ENCODE results near the gene SDCCAG8.
"Not testable (repeated sequence)": the region's sequence is repeated elsewhere in the genome, so short reads cannot be mapped to it uniquely, and the experiment has no call there.

The SDCCAG8 gene

DNA sequence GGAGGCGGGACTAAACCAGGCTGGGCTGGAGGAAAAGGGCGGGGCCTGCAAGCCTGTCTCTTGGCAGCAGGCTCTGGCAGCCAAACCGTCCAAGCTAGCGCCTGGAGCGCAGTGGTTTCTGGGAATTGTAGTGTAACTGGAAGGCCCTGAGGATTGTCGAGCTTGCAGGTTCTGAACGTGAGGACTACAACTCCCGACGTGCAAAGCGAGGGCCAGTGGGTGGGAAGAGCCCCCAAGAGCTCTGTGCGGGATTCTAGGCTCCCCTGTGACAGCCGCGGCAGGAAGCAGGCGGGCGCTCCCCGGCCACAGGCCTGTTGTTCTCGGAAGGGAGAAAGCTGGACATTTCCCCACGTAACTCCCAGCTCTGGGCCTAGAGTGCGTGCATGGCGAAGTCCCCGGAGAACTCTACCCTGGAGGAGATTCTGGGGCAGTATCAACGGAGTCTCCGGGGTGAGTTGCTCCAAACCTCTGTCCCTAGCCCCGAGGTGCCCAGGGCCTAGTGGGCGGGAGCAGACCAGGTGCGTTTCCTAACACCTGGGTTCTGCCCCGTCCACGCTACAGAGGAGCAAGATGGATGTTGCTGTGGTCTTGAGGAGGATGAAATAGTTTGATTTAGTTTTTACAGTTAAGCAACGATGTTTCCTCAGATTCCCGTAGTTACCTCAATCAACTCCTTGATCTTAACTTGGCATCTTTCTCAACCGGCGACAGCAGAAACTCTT lies at the start of gene SDCCAG8:
TSS of gene SDCCAG8 (plus strand) at position 251 of the 722 bp plus-strand sequence. CDS start at position 384, 133 bp downstream.
- DNase-seq (ENCODE audit: low spot score), result peak; percentile 100

DNA sequence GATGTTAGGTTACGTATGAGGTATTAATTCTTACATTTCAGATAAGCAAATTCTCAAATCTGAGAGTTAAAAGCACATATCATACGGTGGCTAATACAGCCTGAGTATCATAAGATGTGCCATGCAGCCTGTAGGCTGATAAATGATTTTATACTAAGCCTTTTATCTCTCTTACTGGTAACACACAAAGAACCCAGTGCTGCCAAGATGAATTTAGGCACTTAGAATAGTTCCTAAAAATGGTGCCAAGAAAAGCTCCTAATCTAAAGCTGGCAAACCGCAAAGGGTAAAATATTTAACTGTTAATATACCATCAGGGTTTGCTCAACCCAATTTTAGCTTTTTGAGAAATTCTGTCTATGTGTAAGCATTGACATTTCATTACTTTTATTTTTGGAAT lies 43.9 kb upstream of the SDCCAG8 start:
- DNase-seq (ENCODE audit: low spot score), result not testable (repeated sequence)

DNA sequence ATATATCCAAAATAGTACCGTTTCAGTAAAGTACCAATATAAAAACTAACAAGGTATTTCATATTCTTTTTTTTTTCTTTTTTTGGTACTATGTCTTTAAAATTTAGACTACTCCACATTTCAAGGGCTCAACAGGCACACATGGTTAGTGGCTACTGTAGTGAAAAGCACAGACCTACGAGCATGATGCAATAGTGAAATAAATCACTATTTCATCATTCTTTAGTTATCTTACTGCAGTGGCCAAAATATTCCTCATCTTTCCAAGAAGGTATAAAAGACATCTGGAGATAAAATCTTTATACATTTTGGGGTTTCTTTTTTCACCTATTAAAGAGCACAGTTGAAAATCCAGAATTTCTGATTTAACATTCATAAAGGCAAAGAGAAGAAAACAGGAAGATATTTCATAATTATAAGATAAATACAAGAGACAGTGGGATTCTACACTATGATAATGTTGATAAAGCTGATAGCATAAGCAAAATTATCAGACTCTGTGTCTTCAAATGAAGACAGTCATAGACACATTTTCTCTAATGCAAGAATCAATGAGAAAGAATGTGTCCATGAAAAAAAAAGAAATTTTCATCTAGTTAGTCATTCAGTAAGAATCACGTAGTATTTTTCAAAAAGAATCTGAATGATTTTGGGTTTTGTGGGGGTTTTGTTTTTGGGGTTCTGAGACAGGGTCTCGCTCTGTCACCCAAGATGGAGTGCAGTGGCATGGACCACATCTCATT lies 42.6 kb upstream of the SDCCAG8 start:
- no peak for DNase-seq (ENCODE audit: low spot score)

DNA sequence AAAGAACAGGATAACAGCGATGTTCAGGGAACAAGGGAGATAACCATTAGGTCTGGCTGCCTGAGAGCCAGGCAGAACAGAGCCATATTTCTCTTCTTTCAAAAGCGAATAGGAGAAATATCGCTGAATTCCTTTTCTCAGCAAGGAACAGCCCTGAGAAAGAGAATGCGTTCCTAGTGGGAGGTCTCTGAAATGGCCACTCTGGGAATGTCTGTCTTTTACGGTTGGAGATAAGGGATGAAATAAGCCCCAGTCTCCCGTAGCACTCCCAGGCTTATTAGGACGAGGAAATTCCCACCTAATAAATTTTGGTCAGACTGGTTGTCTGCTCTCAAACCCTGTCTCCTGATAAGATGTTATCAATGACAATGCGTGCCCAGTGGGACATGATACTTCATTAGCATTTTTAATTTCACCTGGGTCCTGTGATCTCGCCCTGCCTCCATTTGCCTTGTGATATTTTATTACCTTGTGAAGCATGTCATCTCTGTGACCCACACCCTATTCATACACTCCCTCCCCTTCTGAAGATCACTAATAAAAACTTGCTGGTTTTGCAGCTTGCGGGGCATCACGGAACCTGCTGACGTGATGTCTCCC lies 40.5 kb upstream of the SDCCAG8 start:
- DNase-seq (ENCODE audit: low spot score), result not testable (repeated sequence)

DNA sequence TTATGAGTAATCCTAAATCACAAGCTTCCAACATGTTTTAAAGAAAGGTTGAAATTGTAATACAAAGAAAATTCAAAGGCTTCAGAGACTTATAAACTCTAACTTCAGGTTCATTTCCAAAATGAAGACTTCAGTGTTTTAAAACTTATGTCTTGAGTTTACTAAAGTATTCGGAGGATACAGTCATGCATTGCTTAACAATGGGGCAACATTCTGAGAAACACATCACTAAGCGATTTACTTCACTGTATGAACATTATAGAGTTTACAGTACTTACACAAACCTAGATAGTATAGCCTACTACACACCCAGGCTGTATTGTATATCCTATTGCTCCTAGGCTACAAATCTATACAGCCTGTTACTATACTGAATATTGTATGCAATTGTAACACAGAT lies 39.1 kb upstream of the SDCCAG8 start:
- no peak for DNase-seq (ENCODE audit: low spot score)

DNA sequence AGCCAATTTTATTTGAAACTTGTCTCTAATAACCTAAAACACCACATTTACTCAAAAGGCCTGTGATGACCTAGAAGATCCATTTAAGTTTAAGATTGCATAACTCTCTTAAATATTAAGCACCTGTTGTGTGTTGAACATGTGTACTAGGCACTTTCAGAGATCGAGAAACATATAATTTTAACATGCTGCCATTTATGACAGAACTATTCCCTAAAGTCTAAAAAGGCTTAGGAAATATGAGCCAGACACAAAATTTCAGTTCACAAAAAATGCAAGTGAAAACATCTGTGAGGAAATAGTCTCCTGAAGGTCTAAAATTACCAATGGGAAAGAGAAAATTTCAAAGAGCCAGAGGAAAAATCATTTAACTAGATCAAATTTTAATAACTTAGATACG lies 38.5 kb upstream of the SDCCAG8 start:
- DNase-seq (ENCODE audit: low spot score), result no peak

DNA sequence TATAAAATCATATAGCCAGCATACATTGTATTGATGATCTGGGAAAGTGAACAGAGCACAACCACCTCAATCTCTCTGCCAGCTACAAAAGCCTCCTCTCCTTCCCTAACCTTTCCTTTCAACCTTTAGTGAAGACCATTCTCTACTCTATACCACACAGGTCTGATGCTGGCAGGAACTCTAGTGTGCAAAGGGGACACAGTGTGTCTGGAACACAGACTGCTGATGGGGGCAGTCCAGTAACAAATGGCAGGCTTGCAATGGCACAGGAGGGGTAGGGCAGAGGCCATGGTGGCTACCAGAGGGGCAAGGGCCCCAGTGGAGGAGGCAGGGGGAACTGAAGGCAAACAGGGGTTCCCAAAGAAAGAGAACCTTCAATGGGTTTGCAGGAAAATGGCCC lies 37.8 kb upstream of the SDCCAG8 start:
- no peak for DNase-seq (ENCODE audit: low spot score)

DNA sequence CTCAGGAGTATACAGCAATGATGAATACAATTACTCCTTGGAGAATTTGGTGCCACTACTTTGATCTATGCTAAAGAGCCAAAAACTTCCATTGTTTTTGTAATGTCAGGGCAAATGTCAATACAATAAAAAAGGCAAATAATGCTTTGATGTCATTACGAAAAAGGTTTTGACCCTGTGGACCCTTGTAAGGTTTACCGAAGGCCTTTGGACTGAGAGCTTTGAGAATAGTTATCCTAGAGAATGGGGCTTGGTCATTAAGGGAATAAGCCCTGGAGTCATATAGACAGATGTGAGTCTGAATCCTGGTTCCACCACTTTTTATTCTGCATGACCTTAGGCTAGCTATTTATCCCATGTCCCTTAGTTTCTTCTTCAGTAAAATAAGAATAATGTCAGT lies 28.2 kb upstream of the SDCCAG8 start:
- no peak for DNase-seq (ENCODE audit: low spot score)

DNA sequence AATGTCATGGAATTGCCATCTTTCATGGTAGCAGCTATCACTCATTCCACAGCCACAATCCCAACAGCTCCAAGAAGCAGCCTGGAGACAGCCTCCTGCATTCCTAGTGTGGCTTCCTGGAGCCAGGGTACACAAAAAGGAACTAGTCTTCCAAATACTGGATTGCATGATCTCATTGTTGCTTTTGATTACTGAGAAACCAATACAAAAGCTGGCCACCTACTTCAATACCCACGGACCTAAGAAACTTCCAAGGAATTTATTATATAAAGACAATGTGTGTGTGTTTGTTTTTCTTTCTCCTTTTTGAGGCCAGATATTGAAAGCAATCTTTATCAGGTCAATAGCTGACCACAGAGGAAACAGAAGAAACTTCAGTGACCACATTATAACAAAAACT lies 26.3 kb upstream of the SDCCAG8 start:
- no peak for DNase-seq (ENCODE audit: low spot score)

DNA sequence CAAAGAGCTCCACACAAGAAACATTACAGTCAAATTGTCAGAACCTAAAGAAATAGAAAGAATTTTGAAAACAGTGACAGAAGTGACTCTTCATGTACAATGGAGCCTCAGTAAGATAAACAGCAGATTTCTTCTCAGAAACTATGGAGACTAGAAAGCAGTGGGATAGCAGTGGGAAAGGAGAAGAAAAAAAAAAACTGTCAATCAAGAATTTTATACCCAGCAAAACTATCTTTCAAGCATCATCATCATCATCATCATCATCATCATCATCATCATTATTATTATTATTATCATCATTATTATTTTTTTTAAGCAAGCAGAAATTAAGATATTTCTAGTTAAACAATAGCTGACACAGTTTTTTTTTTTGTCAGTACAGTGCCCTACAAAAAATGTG lies 24.9 kb upstream of the SDCCAG8 start:
- no peak for DNase-seq (ENCODE audit: low spot score)

DNA sequence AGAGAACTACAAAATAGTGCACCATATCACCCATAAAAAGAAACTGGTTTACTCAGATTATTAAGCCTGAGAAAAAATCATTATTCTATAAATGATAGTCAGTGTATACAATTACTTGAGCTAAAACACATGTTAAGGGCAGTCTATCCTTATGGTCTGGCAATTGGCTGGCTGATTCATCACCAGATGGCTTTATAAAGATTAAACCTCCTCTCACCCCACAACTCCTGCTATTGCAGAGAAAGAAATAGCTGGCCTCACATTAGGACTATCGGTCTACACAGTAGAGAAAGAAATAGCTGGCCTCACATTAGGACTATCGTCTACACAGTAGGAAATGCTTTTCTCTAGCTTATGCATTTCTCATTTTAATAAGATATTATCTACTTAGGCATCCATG lies 21.9 kb upstream of the SDCCAG8 start:
- DNase-seq (ENCODE audit: low spot score), result no peak

DNA sequence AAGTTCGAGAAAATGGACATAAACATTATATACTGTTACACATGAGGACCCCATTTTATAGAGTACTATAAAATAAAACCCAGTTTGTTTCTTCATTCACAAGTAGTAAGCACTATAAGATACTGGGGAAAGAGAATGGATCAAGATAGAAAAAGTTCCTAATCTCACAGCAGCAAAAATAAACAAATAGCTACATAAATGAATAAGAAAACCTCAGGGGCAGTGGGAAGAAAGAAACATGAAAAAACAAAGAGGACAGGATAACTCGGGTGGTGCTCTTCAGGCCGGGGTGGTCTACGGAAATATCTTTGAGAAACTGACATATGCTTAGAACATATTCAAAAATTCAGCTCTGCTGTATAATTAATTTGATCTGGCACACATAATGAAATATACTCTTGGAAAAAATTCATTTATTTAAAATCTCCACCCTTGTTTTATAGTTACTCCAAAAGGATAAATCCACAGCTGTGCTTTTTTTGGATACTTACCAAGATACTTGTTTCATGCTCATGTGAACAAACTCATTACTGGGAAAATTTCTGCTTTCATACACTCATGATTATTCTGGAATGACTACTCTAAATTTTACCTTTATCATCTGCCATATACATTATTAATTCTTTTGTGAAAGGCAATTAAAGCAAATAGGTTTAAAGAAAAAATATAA lies 20.7 kb upstream of the SDCCAG8 start:
- DNase-seq (ENCODE audit: low spot score), result no peak

DNA sequence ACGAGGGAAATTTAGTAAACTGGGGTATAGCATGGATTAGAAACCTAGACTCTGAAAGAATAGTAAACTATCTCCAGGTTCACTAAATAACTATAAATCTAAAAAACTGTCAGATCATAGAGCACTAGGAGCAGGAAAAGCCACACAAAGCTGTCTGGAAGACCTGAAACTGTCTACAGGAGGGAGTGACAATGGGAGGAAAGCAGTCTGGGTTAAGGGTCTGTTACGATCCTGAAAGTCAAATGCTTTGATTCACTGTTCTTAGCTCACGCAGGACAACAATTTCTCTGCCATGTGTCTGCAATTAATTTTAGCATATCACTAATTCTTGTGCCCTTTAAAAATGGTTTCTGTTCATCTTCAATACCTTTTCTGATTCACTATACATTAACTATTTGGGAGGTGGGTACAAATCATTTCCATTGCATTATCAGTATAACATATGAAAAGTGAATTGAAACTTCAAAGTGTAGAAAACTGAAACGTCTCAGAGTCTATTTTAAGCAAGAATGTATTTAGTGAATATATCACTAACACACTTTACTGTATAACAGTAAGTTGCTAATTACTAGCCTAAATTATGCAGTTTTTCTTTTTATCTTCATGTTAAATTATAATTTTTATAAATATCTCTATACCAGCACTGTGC lies 19.1 kb upstream of the SDCCAG8 start:
- DNase-seq (ENCODE audit: low spot score), result no peak

DNA sequence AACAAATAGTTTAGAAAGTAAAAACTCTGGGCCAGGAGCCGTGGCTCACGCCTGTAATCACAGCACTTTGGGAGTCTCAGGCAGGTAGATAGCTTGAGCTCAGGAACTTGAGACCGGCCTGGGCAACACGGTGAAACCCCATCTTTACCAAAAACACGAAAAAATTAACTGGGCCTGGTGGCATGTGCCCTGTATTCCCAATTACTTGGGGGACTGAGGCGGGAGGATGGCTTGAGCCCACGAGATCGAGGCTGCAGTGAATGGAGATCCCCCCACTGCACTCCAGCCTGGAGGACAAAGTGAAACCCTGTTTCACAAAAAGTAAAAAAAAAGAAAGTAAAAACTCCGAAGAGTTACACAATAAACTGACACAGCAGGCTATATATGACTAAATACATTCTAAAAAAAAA lies 11.4 kb upstream of the SDCCAG8 start:
- no peak for DNase-seq (ENCODE audit: low spot score)

DNA sequence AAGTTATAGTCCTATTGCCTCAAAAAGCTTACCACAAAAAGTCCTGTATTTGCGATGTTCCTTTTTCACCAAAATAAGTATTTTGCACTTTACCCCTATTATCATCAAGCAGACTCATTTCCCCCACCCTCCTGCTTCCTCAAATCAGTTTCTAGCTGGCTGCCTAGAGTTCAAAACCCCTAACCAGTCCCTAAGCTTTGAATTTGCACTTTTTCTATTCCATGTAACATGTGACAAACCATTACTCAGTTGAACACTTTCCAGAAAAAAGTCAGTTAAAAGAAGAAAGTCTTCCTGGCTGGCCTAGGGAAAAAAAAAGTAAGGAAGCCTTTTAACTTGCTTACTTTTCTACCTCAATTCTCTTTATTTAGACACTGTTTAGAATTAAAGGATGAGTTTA lies 8.9 kb upstream of the SDCCAG8 start:
- peak; percentile 39 for DNase-seq (ENCODE audit: low spot score)

DNA sequence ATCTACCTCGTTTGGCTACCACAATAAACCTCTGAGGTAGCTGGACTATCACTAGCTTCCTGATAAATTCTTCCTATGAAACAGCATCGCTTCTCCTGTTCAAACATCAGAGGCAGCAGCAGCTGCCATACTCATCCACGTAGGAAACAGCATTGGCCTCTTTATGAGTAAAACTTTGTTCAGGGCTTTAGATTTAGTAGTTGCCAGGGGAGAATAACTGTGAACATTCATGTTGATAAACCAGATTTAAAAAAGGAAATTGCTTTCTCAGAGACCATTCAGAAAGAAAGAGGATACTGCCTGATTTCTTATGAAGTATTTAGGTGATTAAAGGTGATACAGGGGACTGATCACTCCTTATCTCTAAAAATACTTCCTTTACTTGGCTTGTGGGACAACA lies 7.9 kb upstream of the SDCCAG8 start:
- DNase-seq (ENCODE audit: low spot score), result no peak

DNA sequence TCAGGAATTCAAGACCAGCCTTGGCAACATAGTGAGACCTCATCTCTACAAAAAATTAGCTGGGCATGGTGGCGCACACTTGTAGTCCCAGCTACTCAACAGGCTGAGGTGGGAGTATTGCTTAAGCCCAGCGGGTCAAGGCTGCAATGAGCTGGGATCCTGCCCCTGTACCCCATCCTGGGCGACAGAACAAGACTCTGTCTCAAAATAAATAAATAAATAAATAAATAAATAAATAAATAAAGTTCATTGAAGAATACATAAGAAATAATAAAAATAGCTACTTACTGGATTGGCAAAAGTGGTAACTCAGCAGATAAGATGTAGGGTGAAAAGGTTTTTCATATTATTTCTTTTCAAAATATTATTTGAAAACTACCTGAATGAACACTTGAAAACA lies 6.6 kb upstream of the SDCCAG8 start:
- DNase-seq (ENCODE audit: low spot score), result no peak

DNA sequence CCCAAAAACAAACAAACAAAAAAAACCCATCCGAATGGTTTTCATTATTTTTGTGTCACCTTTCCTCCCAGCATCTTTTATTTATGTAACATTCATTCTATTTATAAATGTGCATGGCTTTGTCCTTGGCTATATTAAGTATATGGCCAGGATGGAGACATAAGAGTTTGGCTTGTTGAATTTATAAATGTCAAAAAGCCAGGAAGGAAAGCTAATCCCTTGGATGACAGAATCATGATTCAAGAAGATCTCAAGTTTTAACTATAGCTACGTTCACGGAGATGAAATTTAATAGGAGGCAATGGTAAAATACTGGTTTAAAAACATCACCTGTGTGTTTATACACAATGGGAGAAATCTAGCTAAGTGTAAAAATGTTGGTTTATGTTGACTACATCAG lies 5.7 kb upstream of the SDCCAG8 start:
- DNase-seq (ENCODE audit: low spot score), result no peak

DNA sequence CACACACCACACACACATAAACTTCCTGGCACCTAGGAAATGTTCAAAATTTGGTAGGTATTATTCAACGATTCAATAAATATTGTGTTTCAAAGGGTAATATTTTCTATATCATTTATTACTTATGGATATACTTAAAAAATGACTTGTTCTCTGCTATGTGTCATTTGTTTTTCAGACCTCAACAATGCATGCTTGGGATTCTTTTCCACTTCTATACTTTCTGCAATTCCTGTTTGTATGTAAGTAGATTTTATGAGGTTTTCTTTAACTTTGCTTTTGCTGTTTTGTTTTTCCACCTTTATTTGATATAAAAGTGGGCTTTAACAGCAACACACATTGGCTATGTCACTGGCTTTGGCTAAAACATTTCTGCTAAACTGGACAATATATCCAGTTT lies 4.3 kb upstream of the SDCCAG8 start:
- DNase-seq (ENCODE audit: low spot score), result no peak

DNA sequence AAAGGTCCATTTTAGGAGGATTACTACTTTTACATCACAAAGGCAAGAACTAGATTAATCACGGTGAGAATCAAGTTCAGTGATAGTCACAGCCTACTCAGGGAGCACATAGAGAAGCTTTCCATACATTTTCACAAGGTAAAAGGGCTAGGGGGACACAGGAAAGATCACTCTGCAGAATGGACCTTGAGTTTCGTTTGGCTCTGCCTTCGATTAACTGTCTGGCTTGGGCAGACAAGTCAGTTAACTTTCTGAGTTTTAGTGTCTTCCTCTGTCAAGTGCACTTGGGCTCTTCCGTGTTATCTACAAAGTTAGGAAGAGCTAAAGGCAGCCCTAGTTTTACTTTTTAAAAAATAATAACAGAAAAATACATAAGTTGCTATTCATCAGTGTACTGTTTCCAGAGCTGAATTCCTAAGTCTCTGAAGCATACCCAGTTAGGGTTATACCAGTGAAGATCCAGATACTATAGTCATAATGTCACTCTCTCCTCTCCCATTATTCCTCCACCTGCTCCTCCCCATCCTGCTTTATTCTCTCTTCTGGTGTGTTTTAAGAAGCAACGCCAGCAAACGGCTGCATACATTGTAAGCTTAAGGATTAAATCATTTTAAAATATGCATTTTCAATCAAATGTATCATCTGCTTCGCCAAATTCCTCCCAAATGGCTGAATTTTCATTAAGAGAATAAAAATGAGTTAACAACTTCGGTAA lies 2.5 kb upstream of the SDCCAG8 start:
- peak; percentile 43 for DNase-seq (ENCODE audit: low spot score)

DNA sequence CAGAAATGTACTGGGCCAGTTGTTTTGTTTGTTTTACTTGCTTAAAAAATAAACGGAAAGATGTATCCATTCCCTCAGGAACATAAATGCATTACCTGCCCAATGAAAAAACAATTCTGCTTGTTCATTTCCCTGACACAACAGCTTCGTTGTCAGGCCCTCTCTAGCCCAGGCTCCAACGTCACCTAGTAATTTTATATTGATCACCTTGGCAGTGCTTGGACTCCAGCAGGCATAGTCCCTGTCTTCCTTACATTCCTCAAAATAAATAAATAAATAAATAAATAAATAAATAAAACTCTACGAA lies 2.0 kb upstream of the SDCCAG8 start:
- peak; percentile 58 for DNase-seq (ENCODE audit: low spot score)

Data from globus pallidus (tissue), 1 donor.